ENCODE measurements around the gene CYTH4.
A peak's percentile ranks its signal among the peaks of the same experiment; 100 is the strongest.

DNA sequence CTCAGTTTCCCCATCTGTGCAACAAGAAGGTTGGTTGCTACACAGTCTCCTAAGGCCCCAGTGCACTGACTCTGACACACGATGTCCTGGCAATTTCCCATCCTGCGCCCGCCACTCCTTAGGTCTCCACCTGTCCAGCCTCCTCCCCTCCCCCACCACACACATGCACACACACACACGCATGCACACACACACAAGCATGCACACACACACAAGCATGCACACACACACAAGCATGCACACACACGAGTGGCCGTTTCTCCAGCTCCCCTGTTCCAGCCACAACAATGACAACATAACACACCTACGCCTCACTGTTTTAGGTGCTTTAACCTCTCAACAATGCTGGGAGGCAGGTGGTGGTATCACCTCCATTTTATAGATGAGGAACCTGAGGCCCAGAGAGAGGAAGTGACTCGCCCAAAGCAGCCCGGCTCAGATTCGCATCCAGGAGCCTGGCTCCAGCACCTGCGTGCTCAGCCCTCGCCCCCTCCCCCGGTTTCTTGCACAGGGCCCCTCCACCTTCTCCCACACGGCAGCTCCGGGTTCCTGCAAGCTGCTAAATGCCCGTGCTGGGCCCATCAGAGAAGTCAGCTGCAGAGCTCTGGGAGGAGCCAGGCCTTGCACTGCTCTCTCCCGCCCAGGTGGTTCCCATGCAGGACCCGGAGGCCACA lies 13.0 kb downstream of the CYTH4 start:
- TF ChIP-seq POLR2AphosphoS5 (IDR thresholded peaks at IDR 0.05; ENCODE audit: low read length): no peak
- TF ChIP-seq HDAC6 (IDR thresholded peaks at IDR 0.05; ENCODE audit: unreplicated experiment): no peak
- TF ChIP-seq KAT2A (conservative IDR thresholded peaks at IDR 0.05; ENCODE audit: control insufficient read depth, low read depth, low read length): no peak
- TF ChIP-seq POLR2A (IDR thresholded peaks at IDR 0.05; ENCODE audit: low read depth, low read length): no peak
- TF ChIP-seq POU2F2 (IDR thresholded peaks at IDR 0.05; ENCODE audit: borderline replicate concordance, low read depth, low read length): no peak
- TF ChIP-seq NFYB (IDR thresholded peaks at IDR 0.05; ENCODE audit: insufficient read depth, low read depth, low read length): no peak
- TF ChIP-seq, protein P1, sequence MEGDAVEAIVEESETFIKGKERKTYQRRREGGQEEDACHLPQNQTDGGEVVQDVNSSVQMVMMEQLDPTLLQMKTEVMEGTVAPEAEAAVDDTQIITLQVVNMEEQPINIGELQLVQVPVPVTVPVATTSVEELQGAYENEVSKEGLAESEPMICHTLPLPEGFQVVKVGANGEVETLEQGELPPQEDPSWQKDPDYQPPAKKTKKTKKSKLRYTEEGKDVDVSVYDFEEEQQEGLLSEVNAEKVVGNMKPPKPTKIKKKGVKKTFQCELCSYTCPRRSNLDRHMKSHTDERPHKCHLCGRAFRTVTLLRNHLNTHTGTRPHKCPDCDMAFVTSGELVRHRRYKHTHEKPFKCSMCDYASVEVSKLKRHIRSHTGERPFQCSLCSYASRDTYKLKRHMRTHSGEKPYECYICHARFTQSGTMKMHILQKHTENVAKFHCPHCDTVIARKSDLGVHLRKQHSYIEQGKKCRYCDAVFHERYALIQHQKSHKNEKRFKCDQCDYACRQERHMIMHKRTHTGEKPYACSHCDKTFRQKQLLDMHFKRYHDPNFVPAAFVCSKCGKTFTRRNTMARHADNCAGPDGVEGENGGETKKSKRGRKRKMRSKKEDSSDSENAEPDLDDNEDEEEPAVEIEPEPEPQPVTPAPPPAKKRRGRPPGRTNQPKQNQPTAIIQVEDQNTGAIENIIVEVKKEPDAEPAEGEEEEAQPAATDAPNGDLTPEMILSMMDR (IDR thresholded peaks at IDR 0.05 in 2 of 3, conservative IDR thresholded peaks at IDR 0.05 in 1 of 3; ENCODE audit: control insufficient read depth in 2 of 3, extremely low read depth in 1 of 3, insufficient read depth in 1 of 3, low read depth in 3 of 3, low read length in 3 of 3): no peak
- TF ChIP-seq RAD21 (IDR thresholded peaks at IDR 0.05; ENCODE audit: insufficient read depth, low read depth, low read length): no peak
- TF ChIP-seq CHD1 (IDR thresholded peaks at IDR 0.05; ENCODE audit: low read depth, low read length): no peak
- TF ChIP-seq CHD4 (IDR thresholded peaks at IDR 0.05): no peak
- TF ChIP-seq ATF7 (IDR thresholded peaks at IDR 0.05; ENCODE audit: low read depth): peak; percentile 34; the same call in 1 of the 2 replicates

Measured in GM12878 (cell line).